HEK293 (cell line): Measurements from ENCODE around the gene P4HA2.

Experiments
- CTCF ChIA-PET: fragments of 350-600 bp; formaldehyde crosslinking; extraction: SDS; loops from one replicate; lab custom pipeline; 2021; ENCODE audit warnings: antibody characterized with exemption; lab: Yijun Ruan, JAX
- POLR2A ChIA-PET: fragments of 300-600 bp; formaldehyde crosslinking; extraction: SDS; loops from one replicate; lab custom pipeline; 2020; ENCODE audit warnings: antibody characterized with exemption, inconsistent platforms; lab: Yijun Ruan, JAX
- H3K27ac ChIP-seq: fragments of 200-500 bp; sonication (Bioruptor generic); 2 replicates; pipeline ENCODE4 v1.5.1; 2014; ENCODE audit warnings: low read depth, low read length, control low read depth, inconsistent platforms; ENCODE audit errors: extremely low read depth
- H3K36me3 ChIP-seq, 2 experiments: fragments of 200-500 bp in 1 of 2; sonication (Bioruptor generic) in 1 of 2; 1 replicate in 1 of 2; 2 replicates in 1 of 2; pipeline ENCODE4 v1.5.1; 2014 to 2017; ENCODE audit warnings: inconsistent platforms in 2 of 2, low read length in 2 of 2; ENCODE audit not compliant: control insufficient read depth in 2 of 2, insufficient read depth in 1 of 2
- H3K4me1 ChIP-seq: fragments of 200-500 bp; sonication (Bioruptor generic); 2 replicates; pipeline ENCODE4 v1.5.1; 2014; ENCODE audit warnings: mild to moderate bottlenecking, low read length, inconsistent platforms; ENCODE audit not compliant: control insufficient read depth, insufficient read depth
- H3K4me3 ChIP-seq: 2 replicates; pipeline ENCODE4 v1.5.1; 2011; ENCODE audit warnings: low read depth, mild to moderate bottlenecking, control low read depth, low read length, moderate library complexity
- H3K9me3 ChIP-seq: fragments of 200-500 bp; sonication (Bioruptor generic); 2 replicates; pipeline ENCODE4 v1.5.1; 2014; ENCODE audit warnings: low read depth, low read length, inconsistent platforms; ENCODE audit not compliant: control insufficient read depth, insufficient read depth
- BCL11B ChIP-seq: fragments of 450-650 bp; formaldehyde crosslinking; IDR thresholded peaks from 2 replicates; pipeline ENCODE4 v1.5.1; 2016; ENCODE audit warnings: low read depth, missing biosample characterization, missing genetic modification characterization
- PRDM2 ChIP-seq: fragments of 450-650 bp; formaldehyde crosslinking; IDR thresholded peaks from 2 replicates; pipeline ENCODE4 v1.5.1; 2016; ENCODE audit warnings: missing biosample characterization, missing genetic modification characterization, borderline replicate concordance
- SP7 ChIP-seq: fragments of 450-650 bp; formaldehyde crosslinking; IDR thresholded peaks from 2 replicates; pipeline ENCODE4 v1.5.1; 2016; ENCODE audit warnings: missing biosample characterization, missing genetic modification characterization
- ZBTB1 ChIP-seq: fragments of 450-650 bp; formaldehyde crosslinking; IDR thresholded peaks from 2 replicates; pipeline ENCODE4 v1.5.1; 2016; ENCODE audit warnings: missing biosample characterization, missing genetic modification characterization
- ZBTB10 ChIP-seq: fragments of 450-650 bp; formaldehyde crosslinking; IDR thresholded peaks from 2 replicates; pipeline ENCODE4 v1.5.1; 2016; ENCODE audit warnings: missing biosample characterization, missing genetic modification characterization
- ZNF148 ChIP-seq: fragments of 450-650 bp; formaldehyde crosslinking; IDR thresholded peaks from 2 replicates; pipeline ENCODE4 v1.5.0; 2017; ENCODE audit warnings: missing biosample characterization, missing genetic modification characterization, borderline replicate concordance
- ZNF24 ChIP-seq: fragments of 450-650 bp; formaldehyde crosslinking; IDR thresholded peaks from 2 replicates; pipeline ENCODE4 v1.5.1; 2016; ENCODE audit warnings: missing biosample characterization, missing genetic modification characterization
- ZNF302 ChIP-seq: fragments of 450-650 bp; formaldehyde crosslinking; IDR thresholded peaks from 2 replicates; pipeline ENCODE4 v1.5.1; 2016; ENCODE audit warnings: missing biosample characterization, missing genetic modification characterization, low read depth
- ZNF391 ChIP-seq: fragments of 450-650 bp; formaldehyde crosslinking; IDR thresholded peaks from 2 replicates; pipeline ENCODE4 v1.5.1; 2016; ENCODE audit warnings: low read depth, missing biosample characterization, missing genetic modification characterization, borderline replicate concordance
- ZNF426 ChIP-seq: fragments of 450-650 bp; formaldehyde crosslinking; IDR thresholded peaks from 2 replicates; pipeline ENCODE4 v1.5.1; 2017; ENCODE audit warnings: missing biosample characterization, missing genetic modification characterization, mild to moderate bottlenecking, inconsistent platforms, moderate library complexity
- ZNF555 ChIP-seq: fragments of 450-650 bp; formaldehyde crosslinking; conservative IDR thresholded peaks from 2 replicates; pipeline ENCODE4 v1.5.1; 2017; ENCODE audit warnings: missing biosample characterization, mild to moderate bottlenecking, missing genetic modification characterization, inconsistent platforms
- ZNF560 ChIP-seq: fragments of 450-650 bp; formaldehyde crosslinking; IDR thresholded peaks from 2 replicates; pipeline ENCODE4 v1.5.1; 2017; ENCODE audit warnings: missing biosample characterization, missing genetic modification characterization, borderline replicate concordance
- ZNF585B ChIP-seq: fragments of 450-650 bp; formaldehyde crosslinking; IDR thresholded peaks from 2 replicates; pipeline ENCODE4 v1.5.1; 2016; ENCODE audit warnings: missing biosample characterization, missing genetic modification characterization
- ZNF670 ChIP-seq: fragments of 450-650 bp; formaldehyde crosslinking; IDR thresholded peaks from 2 replicates; pipeline ENCODE4 v1.5.1; 2016; ENCODE audit warnings: missing biosample characterization, missing genetic modification characterization, low read depth
- ZNF76 ChIP-seq: fragments of 450-650 bp; formaldehyde crosslinking; IDR thresholded peaks from 2 replicates; pipeline ENCODE4; 2016; ENCODE audit warnings: low read depth, missing biosample characterization, missing genetic modification characterization, borderline replicate concordance
- ZNF785 ChIP-seq: fragments of 450-650 bp; formaldehyde crosslinking; IDR thresholded peaks from 2 replicates; pipeline ENCODE4 v1.5.1; 2016; ENCODE audit warnings: missing biosample characterization, missing genetic modification characterization
- ZSCAN16 ChIP-seq: fragments of 450-650 bp; formaldehyde crosslinking; IDR thresholded peaks from 2 replicates; pipeline ENCODE4 v1.5.1; 2016; ENCODE audit warnings: missing biosample characterization, missing genetic modification characterization
- ZSCAN18 ChIP-seq: fragments of 450-650 bp; formaldehyde crosslinking; IDR thresholded peaks from 2 replicates; pipeline ENCODE4 v1.5.1; 2016; ENCODE audit warnings: missing biosample characterization, missing genetic modification characterization
- TF ChIP-seq, protein P1 (sequence below): fragments of 450-650 bp; formaldehyde crosslinking; IDR thresholded peaks from 2 replicates; pipeline ENCODE4 v1.5.1; 2017; ENCODE audit warnings: missing biosample characterization, missing genetic modification characterization
- TF ChIP-seq, protein P2 (sequence below): fragments of 450-650 bp; formaldehyde crosslinking; IDR thresholded peaks from 2 replicates; pipeline ENCODE4 v1.5.1; 2016; ENCODE audit warnings: missing biosample characterization, missing genetic modification characterization

Gene P4HA2

GRCh38 chr5:132270335-132270665, 42.6 kb upstream of the P4HA2 start:
- Histone ChIP-seq H3K4me3 (no peak overlapping the region), H3K36me3 (no peaks in the 10 kb centered on the region), H3K4me1 (no peaks in the 10 kb centered on the region; the same call in 1 of the 2 replicates), H3K9me3 (no peaks in the 10 kb centered on the region), H3K27ac (no peak overlapping the region)
- ChIA-PET CTCF (no interaction called here), POLR2A (no interaction called here)
- no peak for TF ChIP-seq ZNF24 (tag by site-specific recombination)
- no peak for TF ChIP-seq PRDM2 (tag by site-specific recombination)
- no peak for TF ChIP-seq ZNF148 (tag by site-specific recombination)
- no peak for TF ChIP-seq ZNF555 (tag by site-specific recombination)
- no peak for TF ChIP-seq ZNF391
- no peak for TF ChIP-seq ZNF585B
- no peak for TF ChIP-seq ZNF76
- no peak for TF ChIP-seq SP7 (tag by site-specific recombination)
- no peak for TF ChIP-seq ZSCAN18 (tag by site-specific recombination)

DNA sequence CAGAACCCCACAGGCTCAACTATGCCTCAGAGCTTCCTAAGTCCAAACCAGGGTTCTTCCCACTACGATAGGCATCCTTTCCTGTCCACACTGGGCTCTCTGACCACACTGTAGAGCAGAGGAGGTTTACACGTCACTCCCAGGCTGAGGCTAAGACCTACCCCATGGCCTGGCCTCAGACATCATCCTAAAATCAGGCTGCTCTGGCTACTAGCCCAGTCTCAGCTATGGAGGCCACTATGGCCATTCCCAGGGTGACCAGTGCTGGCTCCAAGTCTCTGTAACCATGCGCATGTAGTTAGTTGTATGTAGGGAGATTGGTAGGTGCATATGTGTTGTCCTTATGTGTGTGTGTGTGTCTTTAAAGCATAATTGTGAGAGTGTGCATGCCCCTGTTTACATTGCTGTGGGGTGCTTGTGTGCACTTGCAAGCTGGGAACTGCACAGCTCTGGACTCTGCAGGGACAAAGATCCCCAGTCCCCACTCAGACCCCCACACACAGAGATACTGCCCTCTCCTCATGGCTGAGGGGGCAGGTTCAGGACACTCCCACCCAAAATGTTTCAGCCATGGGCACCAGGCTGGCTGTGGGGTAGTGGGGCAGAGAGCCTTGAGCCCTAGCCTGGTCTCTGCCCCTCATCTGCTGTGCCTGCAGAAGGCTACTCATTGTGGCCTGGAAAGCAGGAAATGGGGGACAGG, 42.1 kb upstream of the P4HA2 start:
- Histone ChIP-seq H3K36me3 (no peaks in the 10 kb centered on the region), H3K27ac (no peak overlapping the region), H3K4me3 (no peak overlapping the region), H3K9me3 (no peaks in the 10 kb centered on the region), H3K4me1 (no peaks in the 10 kb centered on the region; the same call in 1 of the 2 replicates)
- CTCF ChIA-PET, result interaction anchor here (0.7 to 1.3 kb wide), 2 partner anchors 9 to 31 kb away, joined by 3 to 5 read pairs; no protein-coding TSS in a partner anchor
- POLR2A ChIA-PET, result no interaction called here
- TF ChIP-seq ZNF670 (tag by site-specific recombination) (no peak), BCL11B (tag by site-specific recombination) (no peak), ZNF426 (tag by site-specific recombination) (no peak), ZNF560 (tag by site-specific recombination) (no peak), ZBTB10 (no peak), ZNF302 (tag by site-specific recombination) (no peak), ZBTB1 (tag by site-specific recombination) (no peak), ZSCAN16 (tag by site-specific recombination) (no peak), ZNF785 (tag by site-specific recombination) (no peak)
- TF ChIP-seq, protein P1, sequence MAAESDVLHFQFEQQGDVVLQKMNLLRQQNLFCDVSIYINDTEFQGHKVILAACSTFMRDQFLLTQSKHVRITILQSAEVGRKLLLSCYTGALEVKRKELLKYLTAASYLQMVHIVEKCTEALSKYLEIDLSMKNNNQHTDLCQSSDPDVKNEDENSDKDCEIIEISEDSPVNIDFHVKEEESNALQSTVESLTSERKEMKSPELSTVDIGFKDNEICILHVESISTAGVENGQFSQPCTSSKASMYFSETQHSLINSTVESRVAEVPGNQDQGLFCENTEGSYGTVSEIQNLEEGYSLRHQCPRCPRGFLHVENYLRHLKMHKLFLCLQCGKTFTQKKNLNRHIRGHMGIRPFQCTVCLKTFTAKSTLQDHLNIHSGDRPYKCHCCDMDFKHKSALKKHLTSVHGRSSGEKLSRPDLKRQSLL (tag by site-specific recombination), result no peak
- TF ChIP-seq, protein P2, sequence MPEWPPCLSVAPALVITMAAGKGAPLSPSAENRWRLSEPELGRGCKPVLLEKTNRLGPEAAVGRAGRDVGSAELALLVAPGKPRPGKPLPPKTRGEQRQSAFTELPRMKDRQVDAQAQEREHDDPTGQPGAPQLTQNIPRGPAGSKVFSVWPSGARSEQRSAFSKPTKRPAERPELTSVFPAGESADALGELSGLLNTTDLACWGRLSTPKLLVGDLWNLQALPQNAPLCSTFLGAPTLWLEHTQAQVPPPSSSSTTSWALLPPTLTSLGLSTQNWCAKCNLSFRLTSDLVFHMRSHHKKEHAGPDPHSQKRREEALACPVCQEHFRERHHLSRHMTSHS (tag by site-specific recombination), result no peak
